Large intestine (tissue), 3 donors: ENCODE measurements around the gene GPR137. TPM values are rescaled to one million over a fixed set of nuclear protein-coding genes. Genes with fewer than 3 reads are reported as not detected.

ENCODE experiments used
- DNase-seq, 2 donors: peaks; one replicate each; pipeline versions ENCODE4 v3.0.0 to v3.0.0-alpha.2; 2013
- H3K27ac ChIP-seq: one replicate; pipeline ENCODE4 v1.5.1; 2013; ENCODE audit warnings: low read length
- H3K27me3 ChIP-seq: 2 replicates; pipeline ENCODE4 v1.6.1; 2013; ENCODE audit warnings: low read length; ENCODE audit not compliant: control insufficient read depth, insufficient read depth
- H3K36me3 ChIP-seq: 2 replicates; pipeline ENCODE4 v1.6.1; 2013; ENCODE audit warnings: low read length; ENCODE audit not compliant: control insufficient read depth, insufficient read depth
- H3K4me1 ChIP-seq: one replicate; pipeline ENCODE4 v1.6.1; 2013; ENCODE audit warnings: low read length; ENCODE audit not compliant: control insufficient read depth, insufficient read depth
- H3K4me3 ChIP-seq: one replicate; pipeline ENCODE4 v1.5.1; 2013; ENCODE audit warnings: low read length
- H3K9me3 ChIP-seq: one replicate; pipeline ENCODE4 v1.6.1; 2013; ENCODE audit warnings: mild to moderate bottlenecking, low read depth, low read length, moderate library complexity; ENCODE audit not compliant: control insufficient read depth
- WGBS: methylation state at CpG from one replicate; pipeline ENCODE4 v1.1.5; 2013; ENCODE audit warnings: low lambda C conversion rate; ENCODE audit not compliant: insufficient coverage; 5-methylcytosine and 5-hydroxymethylcytosine counted together
- polyA plus RNA-seq: library from polyadenylated mRNA; unstranded; fragments of 120-200 nt; gene quantifications from one replicate; pipeline ENCODE4 v1.2.1, GENCODE V29; 2013

The GPR137 gene
- polyA plus RNA-seq, 1 donor, result 20.6 TPM

DNA sequence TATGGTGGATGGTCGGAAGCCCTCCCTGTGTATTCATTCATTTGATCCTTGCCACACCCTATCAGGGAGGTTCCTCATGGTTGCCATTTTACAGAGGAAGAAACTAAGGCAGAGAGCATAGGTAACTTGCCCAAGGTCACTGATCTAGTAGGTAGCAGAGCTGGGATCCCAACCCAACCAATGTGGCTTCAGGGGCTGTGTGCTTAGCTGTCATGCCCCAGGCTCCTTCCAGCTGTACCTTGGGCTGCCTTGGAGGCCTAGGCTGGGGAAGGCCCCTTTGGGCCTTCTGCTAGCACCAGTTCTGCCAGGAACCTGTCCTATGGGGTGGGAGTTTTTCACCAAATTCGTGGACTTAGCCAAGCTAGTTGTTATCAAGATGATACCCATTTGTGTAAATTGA is 9.8 kb upstream of the GPR137 start:
- Histone ChIP-seq H3K27ac (no peak overlapping the region), H3K27me3 (no peaks in the 10 kb centered on the region), H3K4me1 (peaks cover 21% of the 10 kb centered on the region), H3K36me3 (peaks cover 31% of the 10 kb centered on the region), H3K9me3 (no peaks in the 10 kb centered on the region), H3K4me3 (no peak overlapping the region)
- no peak for DNase-seq
- WGBS, result no CpG with 5 or more reads among the region's 2 CpGs

GRCh38 chr11:64276653-64277431 is 8.8 kb upstream of the GPR137 start:
- Histone ChIP-seq H3K27ac (no peak overlapping the region), H3K36me3 (peaks cover 32% of the 10 kb centered on the region), H3K4me3 (no peak overlapping the region), H3K27me3 (no peaks in the 10 kb centered on the region), H3K9me3 (no peaks in the 10 kb centered on the region), H3K4me1 (peaks cover 19% of the 10 kb centered on the region)
- no peak for DNase-seq
- WGBS, result no CpG with 5 or more reads among the region's 17 CpGs

- H3K9me3 ChIP-seq, result no peaks in the 10 kb centered on the region
- H3K4me1 ChIP-seq, result peaks cover 8% of the 10 kb centered on the region
- H3K4me3 ChIP-seq, result no peak overlapping the region
- H3K27me3 ChIP-seq, result no peaks in the 10 kb centered on the region
- H3K27ac ChIP-seq, result no peak overlapping the region
- peaks cover 38% of the 10 kb centered on the region for H3K36me3 ChIP-seq
- no peak for DNase-seq
- WGBS, result no CpG with 5 or more reads among the region's 8 CpGs
Observed at GRCh38 chr11:64278576-64279190, 7.0 kb upstream of the GPR137 start.

GRCh38 chr11:64281957-64282770 is 3.5 kb upstream of the GPR137 start:
- H3K27me3 ChIP-seq, result no peaks in the 10 kb centered on the region
- DNase-seq, result no peak
- H3K9me3 ChIP-seq, result no peaks in the 10 kb centered on the region
- WGBS, result 100% methylated on average over 2 of the region's 22 CpGs
- H3K4me3 ChIP-seq, result no peak overlapping the region
- H3K36me3 ChIP-seq, result peaks cover 21% of the 10 kb centered on the region
- H3K4me1 ChIP-seq, result peaks cover 17% of the 10 kb centered on the region
- H3K27ac ChIP-seq, result no peak overlapping the region

GRCh38 chr11:64283092-64283491 is 2.6 kb upstream of the GPR137 start:
- WGBS, result no CpG with 5 or more reads among the region's 3 CpGs
- Histone ChIP-seq H3K4me3 (no peak overlapping the region), H3K36me3 (peaks cover 16% of the 10 kb centered on the region), H3K27ac (no peak overlapping the region), H3K9me3 (no peaks in the 10 kb centered on the region), H3K4me1 (peaks cover 17% of the 10 kb centered on the region), H3K27me3 (no peaks in the 10 kb centered on the region)
- DNase-seq, result no peak

DNA sequence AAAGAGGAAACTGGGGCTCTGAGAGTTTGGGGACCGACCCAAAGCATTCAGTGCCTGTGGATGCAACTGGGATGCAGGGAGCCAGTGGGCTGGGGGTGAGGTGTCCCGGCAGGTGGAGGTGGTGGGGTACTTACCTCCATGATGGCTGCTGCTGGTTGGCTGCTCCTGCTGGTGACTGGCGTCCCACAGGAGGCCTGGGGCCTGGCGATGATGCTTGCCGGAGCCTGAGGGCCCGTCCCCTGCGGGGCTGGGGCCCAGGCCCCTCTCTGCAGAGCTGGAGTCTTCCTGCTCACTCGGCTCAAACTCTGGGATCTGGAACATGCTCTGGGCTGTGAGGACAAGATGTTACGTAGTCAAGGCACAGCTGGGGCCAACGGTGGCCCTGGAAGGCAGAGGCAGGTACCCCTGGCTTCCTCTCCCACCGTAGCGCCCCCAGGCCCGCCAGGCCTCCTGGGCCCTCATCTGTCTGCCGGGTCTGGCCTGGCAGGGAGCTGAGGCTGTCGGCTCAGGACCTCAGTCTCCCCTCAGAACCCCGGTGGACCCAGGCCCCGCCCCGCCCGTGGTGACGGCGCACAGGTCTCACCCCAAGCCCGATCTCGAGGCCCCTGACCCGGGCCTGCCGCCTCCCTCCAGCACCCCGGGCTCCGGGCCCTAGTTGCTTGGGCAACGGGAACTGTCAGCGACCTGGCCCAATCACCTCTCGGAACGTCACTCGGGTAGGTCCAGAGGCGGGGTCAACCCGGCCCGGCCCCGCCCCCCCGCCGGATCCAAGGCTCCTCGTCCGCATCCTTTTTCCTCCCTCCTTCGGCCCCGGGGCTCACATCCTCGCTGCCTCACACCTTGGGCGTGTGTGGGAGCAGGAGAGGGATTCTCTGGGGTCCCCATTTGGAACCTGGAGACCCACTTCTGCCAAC is 1.3 kb upstream of the GPR137 start, which contains the start of gene BAD:
Gene BAD (minus strand): TSS at position 618 of the 914 bp plus-strand sequence. CDS start 297 bp downstream, at position 321.
- Histone ChIP-seq H3K4me1 (peaks cover 17% of the 10 kb centered on the region), H3K27me3 (no peaks in the 10 kb centered on the region), H3K27ac (peak within 1 kb of the TSS; percentile 94), H3K36me3 (peaks cover 7% of the 10 kb centered on the region), H3K4me3 (peak within 1 kb of the TSS; percentile 76), H3K9me3 (no peaks in the 10 kb centered on the region)
- no CpG with 5 or more reads among the region's 44 CpGs for WGBS
- peak; percentile 93 to 96 for DNase-seq

GRCh38 chr11:64285885-64286800 is 495 bp downstream of the GPR137 start:
- DNase-seq, result no peak
- Histone ChIP-seq H3K4me1 (peaks cover 17% of the 10 kb centered on the region), H3K9me3 (no peaks in the 10 kb centered on the region), H3K27me3 (peaks cover 18% of the 10 kb centered on the region), H3K27ac (no peak overlapping the region), H3K36me3 (peaks cover 7% of the 10 kb centered on the region), H3K4me3 (peak overlapping the region; percentile 65)
- WGBS, result no CpG with 5 or more reads among the region's 40 CpGs

DNA sequence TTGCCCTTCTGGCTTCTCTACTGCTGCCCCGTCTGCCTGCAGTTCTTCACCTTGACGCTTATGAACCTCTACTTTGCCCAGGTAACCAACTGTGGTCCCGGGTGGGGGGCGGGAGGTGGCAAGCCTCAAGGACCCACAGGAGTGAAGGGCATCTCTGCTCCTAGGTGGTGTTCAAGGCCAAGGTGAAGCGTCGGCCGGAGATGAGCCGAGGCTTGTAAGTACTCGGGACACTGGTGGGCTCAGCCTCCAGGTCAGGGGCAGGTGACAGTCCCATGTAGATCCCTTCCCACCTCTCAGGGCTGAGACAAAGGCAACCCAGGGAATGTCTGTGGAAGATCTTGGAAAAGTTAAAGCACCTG is 1.1 kb downstream of the GPR137 start:
- Histone ChIP-seq H3K9me3 (no peaks in the 10 kb centered on the region), H3K4me3 (no peak overlapping the region), H3K27me3 (peaks cover 22% of the 10 kb centered on the region), H3K36me3 (peaks cover 7% of the 10 kb centered on the region), H3K27ac (no peak overlapping the region), H3K4me1 (peaks cover 17% of the 10 kb centered on the region)
- WGBS, result no CpG with 5 or more reads among the region's 9 CpGs
- DNase-seq, result no peak

- H3K27me3 ChIP-seq, result peaks cover 32% of the 10 kb centered on the region
- WGBS, result no CpG with 5 or more reads among the region's 33 CpGs
- no peak for DNase-seq
- no peaks in the 10 kb centered on the region for H3K9me3 ChIP-seq
- H3K4me3 ChIP-seq, result no peak overlapping the region
- H3K4me1 ChIP-seq, result peaks cover 20% of the 10 kb centered on the region
- peaks cover 2% of the 10 kb centered on the region for H3K36me3 ChIP-seq
- no peak overlapping the region for H3K27ac ChIP-seq
Observed at GRCh38 chr11:64287676-64288352, 2.2 kb downstream of the GPR137 start.
